Epithelial cell of proximal tubule (primary cell): ENCODE measurements around the gene MXD4. TPM values are rescaled to one million over a fixed set of nuclear protein-coding genes. Genes with fewer than 3 reads are reported as not detected.

ENCODE experiments used
- DNase-seq: peaks from one replicate; pipeline ENCODE4 v3.0.0-alpha.2; 2011; ENCODE audit warnings: low read depth
- H3K4me3 ChIP-seq: 2 replicates; pipeline ENCODE4 v1.5.1; 2011; ENCODE audit warnings: low read depth, mild to moderate bottlenecking, low read length
- total RNA-seq: library from RNA; depleted of rRNA; stranded (reverse); fragments of >200 nt; gene quantifications from 2 replicates; pipeline ENCODE4 v1.2.3, GENCODE V29; 2015
- TF ChIP-seq, protein P1 (sequence below): conservative IDR thresholded peaks from 2 replicates; pipeline ENCODE4 v1.5.1; 2012; ENCODE audit warnings: low read depth, mild to moderate bottlenecking, low read length

MXD4 gene
- total RNA-seq, 1 donor from 2014 or later, result 26.9 TPM

- DNase-seq, result no peak
- TF ChIP-seq, protein P1, sequence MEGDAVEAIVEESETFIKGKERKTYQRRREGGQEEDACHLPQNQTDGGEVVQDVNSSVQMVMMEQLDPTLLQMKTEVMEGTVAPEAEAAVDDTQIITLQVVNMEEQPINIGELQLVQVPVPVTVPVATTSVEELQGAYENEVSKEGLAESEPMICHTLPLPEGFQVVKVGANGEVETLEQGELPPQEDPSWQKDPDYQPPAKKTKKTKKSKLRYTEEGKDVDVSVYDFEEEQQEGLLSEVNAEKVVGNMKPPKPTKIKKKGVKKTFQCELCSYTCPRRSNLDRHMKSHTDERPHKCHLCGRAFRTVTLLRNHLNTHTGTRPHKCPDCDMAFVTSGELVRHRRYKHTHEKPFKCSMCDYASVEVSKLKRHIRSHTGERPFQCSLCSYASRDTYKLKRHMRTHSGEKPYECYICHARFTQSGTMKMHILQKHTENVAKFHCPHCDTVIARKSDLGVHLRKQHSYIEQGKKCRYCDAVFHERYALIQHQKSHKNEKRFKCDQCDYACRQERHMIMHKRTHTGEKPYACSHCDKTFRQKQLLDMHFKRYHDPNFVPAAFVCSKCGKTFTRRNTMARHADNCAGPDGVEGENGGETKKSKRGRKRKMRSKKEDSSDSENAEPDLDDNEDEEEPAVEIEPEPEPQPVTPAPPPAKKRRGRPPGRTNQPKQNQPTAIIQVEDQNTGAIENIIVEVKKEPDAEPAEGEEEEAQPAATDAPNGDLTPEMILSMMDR, result no peak
- no peak overlapping the region for H3K4me3 ChIP-seq
Measured at GRCh38 chr4:2298532-2298991, 36.7 kb upstream of the MXD4 start.

GRCh38 chr4:2297606-2298531 lies 36.0 kb upstream of the MXD4 start:
- H3K4me3 ChIP-seq, result no peak overlapping the region
- TF ChIP-seq, protein P1, result no peak
- DNase-seq, result no peak

- DNase-seq, result no peak
- H3K4me3 ChIP-seq, result no peak overlapping the region
- TF ChIP-seq, protein P1, result no peak
Measured at GRCh38 chr4:2296631-2297601, 35.0 kb upstream of the MXD4 start.

- DNase-seq, result no peak
Measured at GRCh38 chr4:2295900-2296442, 34.1 kb upstream of the MXD4 start.

GRCh38 chr4:2295500-2295899 lies 33.6 kb upstream of the MXD4 start:
- TF ChIP-seq, protein P1, result no peak
- no peak for DNase-seq
- H3K4me3 ChIP-seq, result no peak overlapping the region

More at GRCh38 chr4:2295900-2296442, 34.1 kb upstream of the MXD4 start:
- H3K4me3 ChIP-seq, result no peak overlapping the region
- TF ChIP-seq, protein P1, result no peak

DNA sequence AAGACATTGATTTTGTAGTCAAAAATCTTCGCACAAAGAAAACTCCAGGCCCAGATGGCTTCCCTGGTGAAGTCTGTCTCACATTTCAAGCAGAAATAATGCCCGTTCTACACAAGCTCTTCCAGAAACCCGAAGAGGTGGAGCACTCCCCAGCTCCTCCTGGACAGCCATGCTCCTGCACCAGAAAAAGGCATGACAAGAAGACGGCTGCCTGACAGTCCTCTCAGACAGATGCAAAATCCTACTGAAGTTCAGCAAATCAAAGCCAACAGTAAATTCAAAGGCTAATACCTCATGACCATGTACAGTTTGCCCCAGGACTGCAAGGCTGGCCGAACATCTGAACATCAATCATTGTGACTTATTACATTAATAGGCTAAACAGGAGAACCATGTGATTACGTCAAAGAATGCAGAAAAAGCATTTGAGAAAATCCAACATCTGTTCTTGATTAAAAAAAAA lies 30.8 kb upstream of the MXD4 start:
- no peak for DNase-seq
- H3K4me3 ChIP-seq, result no peak overlapping the region
- TF ChIP-seq, protein P1, result no peak
